ENCODE data around the gene CACNA1C.

GRCh38 chr12:2722806-2723205 lies 670.0 kb downstream of the CACNA1C start:
- TF ChIP-seq CTCF (conservative IDR thresholded peaks at IDR 0.05; ENCODE audit: low read depth, low read length) (no peak), RCOR1 (IDR thresholded peaks at IDR 0.05; ENCODE audit: insufficient replicate concordance, low read length) (no peak), POLR2A (IDR thresholded peaks at IDR 0.05; ENCODE audit: low read depth, low read length) (no peak), RAD21 (IDR thresholded peaks at IDR 0.05; ENCODE audit: low read length) (no peak), FOS (IDR thresholded peaks at IDR 0.05; ENCODE audit: low read depth, low read length) (no peak), CEBPB (IDR thresholded peaks at IDR 0.05; ENCODE audit: low read depth, low read length) (no peak), USF2 (IDR thresholded peaks at IDR 0.05; ENCODE audit: low read depth, low read length) (no peak), MAFK (IDR thresholded peaks at IDR 0.05; ENCODE audit: low read depth, low read length) (no peak), BHLHE40 (IDR thresholded peaks at IDR 0.05; ENCODE audit: low read depth, low read length) (no peak), MXI1 (IDR thresholded peaks at IDR 0.05; ENCODE audit: borderline replicate concordance, low read depth, low read length) (no peak)

All from IMR-90 (cell line).